Heart left ventricle (tissue), 16 donors: Measurements from ENCODE around the gene STUB1. TPM values are rescaled to one million over a fixed set of nuclear protein-coding genes. Genes with fewer than 3 reads are reported as not detected.

ENCODE experiments used
- ATAC-seq, 4 donors: fragments of 200-7000 bp; cut with Tn5 transposase; one replicate each; pipeline ENCODE4 v1.9.1; 2020 to 2022; ENCODE audit warnings: moderate library complexity in 4 of 4, mild to moderate bottlenecking in 3 of 4, moderate number of reproducible peaks in 1 of 4
- DNase-seq, 5 donors: peaks; one replicate each; pipeline ENCODE4 v3.0.0-alpha.2; 2020
- H3K27ac ChIP-seq, 12 donors: fragments of 200-600 bp; sonication (generic) in 4 of 12; one replicate each; pipeline versions ENCODE4 v1.5.0 to v1.8.0; 2016 to 2022; ENCODE audit warnings: mild to moderate bottlenecking in 2 of 12
- H3K27me3 ChIP-seq, 9 donors: fragments of 200-600 bp; sonication (generic) in 2 of 9; one replicate each; pipeline versions ENCODE4 v1.5.1 to v1.8.0; 2016 to 2022; ENCODE audit warnings: mild to moderate bottlenecking in 3 of 9
- H3K36me3 ChIP-seq, 9 donors: fragments of 200-600 bp; sonication (generic) in 2 of 9; one replicate each; pipeline versions ENCODE4 v1.5.0 to v1.8.0; 2018 to 2022; ENCODE audit warnings: mild to moderate bottlenecking in 2 of 9
- H3K4me1 ChIP-seq, 12 donors: fragments of 200-600 bp; sonication (generic) in 4 of 12; one replicate each; pipeline versions ENCODE4 v1.5.0 to v1.8.0; 2016 to 2022; ENCODE audit warnings: mild to moderate bottlenecking in 3 of 12
- H3K4me3 ChIP-seq, 12 donors: fragments of 200-600 bp; sonication (generic) in 4 of 12; one replicate each; pipeline versions ENCODE4 v1.5.0 to v1.8.0; 2017 to 2022; ENCODE audit warnings: mild to moderate bottlenecking in 9 of 12, moderate library complexity in 4 of 12
- H3K9me3 ChIP-seq, 12 donors: fragments of 200-600 bp; sonication (generic) in 4 of 12; one replicate each; pipeline versions ENCODE4 v1.5.0 to v1.8.0; 2016 to 2022; ENCODE audit warnings: mild to moderate bottlenecking in 1 of 12
- POLR2A ChIP-seq, 2 donors: fragments of 450-650 bp; IDR thresholded peaks; one replicate each; pipeline ENCODE4 v1.6.1; 2017; ENCODE audit warnings: antibody characterized with exemption in 2 of 2, mild to moderate bottlenecking in 2 of 2, moderate library complexity in 2 of 2
- WGBS, 4 donors: extraction: QIAGEN DNeasy Blood & Tissue Kit in 2 of 4; methylation state at CpG; one replicate each; pipeline versions ENCODE4 v1.1.5 to v1.1.7; 2013 to 2018; 5-methylcytosine and 5-hydroxymethylcytosine counted together
- intact Hi-C, 10 donors: fragments of 100-400 bp; cut with DNase I; formaldehyde crosslinking; loops; one replicate each; pipeline versions ENCODE4 v1.11.1 to v1.14.2; 2022
- polyA plus RNA-seq, 2 donors: library from polyadenylated mRNA; stranded (reverse); fragments of 200-250 nt; gene quantifications; one replicate each; pipeline ENCODE4 v1.2.3, GENCODE V29; 2013
- total RNA-seq, 9 donors: library from RNA; depleted of rRNA in 2 of 9; stranded (reverse); fragments of >200 nt in 2 of 9; fragmentation: NEBNext Ultra II Directional in 3 of 9; extraction: Animal tissue kit (Norgen Biotek cat#: 25700) in 3 of 9; gene quantifications; one replicate each; pipeline versions ENCODE4 v1.1.0 to v1.2.4, GENCODE V29; 2016 to 2023
- TF ChIP-seq, protein P1 (sequence below), 12 donors: fragments of 200-600 bp; sonication (generic) in 4 of 12; IDR thresholded peaks; one replicate each; pipeline versions ENCODE4 v1.5.0 to v1.8.0; 2018 to 2022; ENCODE audit warnings: antibody characterized with exemption in 12 of 12, mild to moderate bottlenecking in 5 of 12
- donor health status: ischemic (EF 13 %, LVEDD 7.1; RV severe dilation, severe dysfunction).
- donor health status: healthy with polysubstance abuse.
- donor health status: DM: no; HTN: yes; CAD: no.
- donor health status: DM: no; HTN: no; CAD: no.
- donor health status: ischemic (EF 25% LVEDD 6.9; RV normal size, moderate dysfunction).
- donor health status: ischemic (EF 25% LVEDD 5.7; RV mildly dilated, moderate dysfunction).
- donor health status: healthy.
- donor health status: DM: yes; HTN: yes; CAD: no.
- donor health status: ischemic (EF 35%, LVEDD 5.7; RV mildly dilated, moderate dysfunction).
- donor health status: nonischemic (EF 11% LVEDD 7.7; RV severe dilation, severe dysfunction).
- donor health status: DM: yes; HTN: yes; CAD: no.
- donor health status: PGD.
- donor health status: ischemic (EF 29% LVEDD 5.4; RV normal size, mild dysfunction).
- donor health status: nonischemic (EF 23%, LVEDD 6.1; RV moderate dilation, normal function).

The STUB1 gene
- total and polyA plus RNA-seq, 11 donors: 93.7 to 198 (median 116) TPM

GRCh38 chr16:673399-673991, 6.7 kb upstream of the STUB1 start:
- 90 to 98% (median 92%) methylated on average over 7 to 18 of the region's 18 CpGs for WGBS, 4 donors
- DNase-seq (no peak), ATAC-seq (no peak)
- Histone ChIP-seq H3K27me3 (no peaks in the 10 kb centered on the region), H3K36me3 (peaks cover 0 to 53% (median 47%) of the 10 kb centered on the region in 9 donors), H3K4me3 (no peak overlapping the region), H3K4me1 (peaks cover 3 to 36% (median 19%) of the 10 kb centered on the region in 12 donors), H3K9me3 (no peaks in the 10 kb centered on the region), H3K27ac (no peak overlapping the region)
- TF ChIP-seq, protein P1, sequence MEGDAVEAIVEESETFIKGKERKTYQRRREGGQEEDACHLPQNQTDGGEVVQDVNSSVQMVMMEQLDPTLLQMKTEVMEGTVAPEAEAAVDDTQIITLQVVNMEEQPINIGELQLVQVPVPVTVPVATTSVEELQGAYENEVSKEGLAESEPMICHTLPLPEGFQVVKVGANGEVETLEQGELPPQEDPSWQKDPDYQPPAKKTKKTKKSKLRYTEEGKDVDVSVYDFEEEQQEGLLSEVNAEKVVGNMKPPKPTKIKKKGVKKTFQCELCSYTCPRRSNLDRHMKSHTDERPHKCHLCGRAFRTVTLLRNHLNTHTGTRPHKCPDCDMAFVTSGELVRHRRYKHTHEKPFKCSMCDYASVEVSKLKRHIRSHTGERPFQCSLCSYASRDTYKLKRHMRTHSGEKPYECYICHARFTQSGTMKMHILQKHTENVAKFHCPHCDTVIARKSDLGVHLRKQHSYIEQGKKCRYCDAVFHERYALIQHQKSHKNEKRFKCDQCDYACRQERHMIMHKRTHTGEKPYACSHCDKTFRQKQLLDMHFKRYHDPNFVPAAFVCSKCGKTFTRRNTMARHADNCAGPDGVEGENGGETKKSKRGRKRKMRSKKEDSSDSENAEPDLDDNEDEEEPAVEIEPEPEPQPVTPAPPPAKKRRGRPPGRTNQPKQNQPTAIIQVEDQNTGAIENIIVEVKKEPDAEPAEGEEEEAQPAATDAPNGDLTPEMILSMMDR (IDR thresholded peaks at IDR 0.05): no peak
- no peak for TF ChIP-seq POLR2A (IDR thresholded peaks at IDR 0.05)
- intact Hi-C loops: no loop called here

GRCh38 chr16:674214-674881, 5.9 kb upstream of the STUB1 start:
- Histone ChIP-seq H3K36me3 (peaks cover 0 to 49% (median 45%) of the 10 kb centered on the region in 9 donors), H3K4me3 (no peak overlapping the region), H3K27me3 (no peaks in the 10 kb centered on the region), H3K4me1 (peaks cover 0 to 34% (median 13%) of the 10 kb centered on the region in 12 donors), H3K27ac (peak overlapping the region in 7 of 12 donors; percentile 33 to 76 (median 65)), H3K9me3 (no peaks in the 10 kb centered on the region)
- peak; percentile 1 to 43 (median 14) for ATAC-seq
- intact Hi-C loops: no loop called here
- DNase-seq: peak in 1 of 5 donors; percentile 72
- TF ChIP-seq POLR2A (IDR thresholded peaks at IDR 0.05): no peak
- TF ChIP-seq, protein P1 (IDR thresholded peaks at IDR 0.05): no peak
- 60 to 68% (median 65%) methylated on average over 9 to 22 of the region's 22 CpGs for WGBS, 4 donors

DNA sequence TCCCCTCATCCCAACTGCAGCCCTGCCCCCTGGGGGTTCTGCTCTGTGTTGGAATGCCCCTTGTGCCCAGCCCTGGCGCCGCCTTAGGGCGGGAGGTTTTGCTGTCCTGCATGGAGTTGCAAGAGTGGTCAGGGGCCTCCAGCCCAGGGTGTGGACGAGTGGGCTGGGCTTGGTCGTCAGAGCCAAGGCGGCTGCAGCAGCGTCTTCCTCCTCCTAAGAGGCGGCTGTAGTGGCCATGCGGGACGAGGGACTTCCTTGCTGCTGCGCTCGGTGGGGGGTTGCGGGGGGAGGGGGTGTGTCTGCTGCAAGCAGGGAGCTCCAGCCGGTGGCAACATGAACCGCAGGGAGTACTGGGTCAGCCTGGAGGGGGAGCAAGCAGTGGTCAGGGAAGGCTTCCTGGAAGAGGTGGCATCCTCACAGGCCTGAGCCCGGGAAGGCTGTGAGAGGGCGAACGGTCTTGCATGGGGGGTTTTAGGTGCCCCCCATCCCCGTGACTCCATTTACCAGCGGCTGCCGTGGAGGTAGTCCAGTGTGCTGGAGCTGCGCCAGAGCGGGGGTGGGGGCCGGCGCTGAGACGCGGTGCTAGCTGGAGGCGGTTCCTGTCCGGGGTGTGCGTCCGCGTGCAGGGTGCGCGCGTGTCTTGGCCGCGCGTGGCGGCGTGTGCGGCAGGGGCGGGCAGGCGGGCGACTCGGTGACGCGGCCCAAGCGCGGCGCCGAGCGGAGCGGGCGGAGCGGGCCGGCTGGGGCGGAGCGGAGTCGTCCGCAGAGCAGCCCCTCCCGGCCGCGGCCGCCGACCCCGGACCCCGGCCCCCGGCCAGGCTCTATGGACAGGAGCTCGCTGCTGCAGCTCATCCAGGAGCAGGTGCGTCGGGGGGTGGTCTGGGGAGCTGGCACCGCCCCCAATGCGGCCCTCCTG, 5.0 kb upstream of the STUB1 start, which contains the start of gene RHBDL1:
Gene RHBDL1, plus strand, starts transcription at position 704 of the 916 bp plus-strand sequence. Its CDS starts 120 bp downstream, at position 824.
- ATAC-seq (no peak), DNase-seq (no peak)
- Histone ChIP-seq H3K27ac (peak within 1 kb of the TSS in 8 of 12 donors; percentile 33 to 76 (median 54)), H3K4me3 (peak within 1 kb of the TSS in 10 of 12 donors; percentile 30 to 57 (median 44)), H3K27me3 (no peaks in the 10 kb centered on the region), H3K9me3 (no peaks in the 10 kb centered on the region), H3K4me1 (peaks cover 0 to 32% (median 14%) of the 10 kb centered on the region in 12 donors), H3K36me3 (peaks cover 0 to 40% (median 36%) of the 10 kb centered on the region in 9 donors)
- TF ChIP-seq, protein P1 (IDR thresholded peaks at IDR 0.05): no peak
- no peak for TF ChIP-seq POLR2A (IDR thresholded peaks at IDR 0.05)
- WGBS, 4 donors: 5 to 11% (median 6%) methylated on average over 12 to 73 of the region's 73 CpGs
- intact Hi-C loops: no loop called here
